ENCODE measurements around the gene GAREM1. TPM values are rescaled to one million over a fixed set of nuclear protein-coding genes. Genes with fewer than 3 reads are reported as not detected.
A peak's percentile ranks its signal among the peaks of the same experiment; 100 is the strongest.

Gene GAREM1
- total and polyA plus RNA-seq, 2 donors from 2014 or later = 7.0 to 47.0 TPM

DNA sequence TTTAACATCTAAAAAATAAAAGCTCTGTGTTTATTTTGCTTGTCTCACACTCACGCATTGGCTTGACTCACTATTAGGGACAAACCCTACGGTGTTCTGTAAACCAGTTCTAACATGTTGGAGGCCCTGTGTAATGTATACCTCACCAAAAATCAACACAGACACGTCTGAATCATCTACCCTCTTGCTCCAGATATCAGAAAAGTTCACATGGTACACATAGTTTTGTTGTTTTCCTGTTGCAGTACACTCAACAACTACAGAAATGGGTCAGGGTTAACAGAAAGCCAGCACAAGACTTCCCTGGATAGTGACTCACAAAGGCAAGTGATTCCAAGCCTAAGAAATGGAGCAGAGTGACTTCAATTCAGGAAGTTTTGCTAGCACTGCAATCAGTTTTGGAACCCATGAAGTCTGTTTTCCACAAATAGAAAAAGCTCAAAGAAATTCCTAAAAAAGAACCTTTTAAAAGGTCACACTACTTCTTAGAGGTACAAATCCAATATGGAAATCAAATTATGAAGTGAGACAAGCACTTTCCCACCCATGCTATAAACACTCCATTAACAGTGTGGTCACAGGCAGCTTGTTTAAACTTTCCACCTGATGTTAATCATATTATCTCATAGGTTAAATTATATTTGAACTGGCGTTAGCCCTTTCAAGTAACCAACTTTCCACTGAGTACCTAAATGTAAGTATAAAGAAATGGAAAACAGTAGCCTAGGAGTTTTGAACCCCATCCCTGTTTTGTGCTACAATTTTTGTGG lies 87.4 kb downstream of the GAREM1 start:
- H3K4me1 ChIP-seq (ENCODE audit: control insufficient read depth in 2 of 3, insufficient read depth in 2 of 3, low read depth in 1 of 3, low read length in 3 of 3) = peaks cover 5 to 26% (median 6%) of the 10 kb centered on the region in 3 donors

DNA sequence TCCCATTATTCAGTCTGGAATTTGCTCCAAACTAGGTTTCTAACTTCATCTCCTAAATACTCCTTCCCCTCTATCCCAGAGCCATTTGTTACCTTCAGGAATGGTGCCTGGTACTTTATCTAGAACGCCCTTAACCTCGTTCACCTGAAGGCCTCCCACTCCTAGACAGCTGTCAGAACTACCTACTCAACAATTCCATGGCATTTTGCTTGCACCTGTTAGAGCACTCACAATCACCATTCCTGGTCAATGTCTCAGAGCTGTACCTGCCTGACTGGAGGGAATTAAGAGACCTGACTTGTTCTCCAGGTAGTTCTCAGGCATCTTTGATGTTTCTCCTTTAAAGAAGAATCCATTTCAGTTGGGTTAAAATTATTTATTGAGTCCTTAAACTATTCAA lies 88.9 kb downstream of the GAREM1 start:
- Histone ChIP-seq H3K9me3 (ENCODE audit: control insufficient read depth in 2 of 3, insufficient read depth in 1 of 3, low read length in 3 of 3) (no peaks in the 10 kb centered on the region), H3K4me3 (ENCODE audit: low read length in 3 of 3) (no peak overlapping the region), H3K27ac (ENCODE audit: low read depth in 2 of 2, low read length in 2 of 2) (no peak overlapping the region), H3K9ac (ENCODE audit: low read length in 3 of 3) (no peak overlapping the region), H3K4me1 (ENCODE audit: control insufficient read depth in 2 of 3, insufficient read depth in 2 of 3, low read depth in 1 of 3, low read length in 3 of 3) (peaks cover 5 to 17% (median 6%) of the 10 kb centered on the region in 3 donors), H3K36me3 (ENCODE audit: control insufficient read depth in 2 of 3, insufficient read depth in 3 of 3, low read length in 3 of 3) (no peaks in the 10 kb centered on the region), H3K27me3 (ENCODE audit: control insufficient read depth, insufficient read depth, low read length) (no peaks in the 10 kb centered on the region)
- no peak for DNase-seq
- TF ChIP-seq, protein P1, sequence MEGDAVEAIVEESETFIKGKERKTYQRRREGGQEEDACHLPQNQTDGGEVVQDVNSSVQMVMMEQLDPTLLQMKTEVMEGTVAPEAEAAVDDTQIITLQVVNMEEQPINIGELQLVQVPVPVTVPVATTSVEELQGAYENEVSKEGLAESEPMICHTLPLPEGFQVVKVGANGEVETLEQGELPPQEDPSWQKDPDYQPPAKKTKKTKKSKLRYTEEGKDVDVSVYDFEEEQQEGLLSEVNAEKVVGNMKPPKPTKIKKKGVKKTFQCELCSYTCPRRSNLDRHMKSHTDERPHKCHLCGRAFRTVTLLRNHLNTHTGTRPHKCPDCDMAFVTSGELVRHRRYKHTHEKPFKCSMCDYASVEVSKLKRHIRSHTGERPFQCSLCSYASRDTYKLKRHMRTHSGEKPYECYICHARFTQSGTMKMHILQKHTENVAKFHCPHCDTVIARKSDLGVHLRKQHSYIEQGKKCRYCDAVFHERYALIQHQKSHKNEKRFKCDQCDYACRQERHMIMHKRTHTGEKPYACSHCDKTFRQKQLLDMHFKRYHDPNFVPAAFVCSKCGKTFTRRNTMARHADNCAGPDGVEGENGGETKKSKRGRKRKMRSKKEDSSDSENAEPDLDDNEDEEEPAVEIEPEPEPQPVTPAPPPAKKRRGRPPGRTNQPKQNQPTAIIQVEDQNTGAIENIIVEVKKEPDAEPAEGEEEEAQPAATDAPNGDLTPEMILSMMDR (IDR thresholded peaks at IDR 0.05; ENCODE audit: borderline replicate concordance, extremely low read depth, insufficient read depth) = no peak
- intact Hi-C loops (cut with DNase I) = no loop called here
- FAIRE-seq = no peak

More for the DNA sequence above, 87.4 kb downstream of the GAREM1 start:
- DNase-seq (no peak), FAIRE-seq (peak; percentile 72)
- Histone ChIP-seq H3K27me3 (ENCODE audit: control insufficient read depth, insufficient read depth, low read length) (no peaks in the 10 kb centered on the region), H3K9me3 (ENCODE audit: control insufficient read depth in 2 of 3, insufficient read depth in 1 of 3, low read length in 3 of 3) (no peaks in the 10 kb centered on the region), H3K9ac (ENCODE audit: low read length in 3 of 3) (no peak overlapping the region), H3K27ac (ENCODE audit: low read depth in 2 of 2, low read length in 2 of 2) (peak overlapping the region in 1 of 2 donors; percentile 29), H3K36me3 (ENCODE audit: control insufficient read depth in 2 of 3, insufficient read depth in 3 of 3, low read length in 3 of 3) (no peaks in the 10 kb centered on the region), H3K4me3 (ENCODE audit: low read length in 3 of 3) (no peak overlapping the region)
- TF ChIP-seq, protein P1 (IDR thresholded peaks at IDR 0.05; ENCODE audit: borderline replicate concordance, extremely low read depth, insufficient read depth) = no peak
- intact Hi-C loops (cut with DNase I) = no loop called here

DNA sequence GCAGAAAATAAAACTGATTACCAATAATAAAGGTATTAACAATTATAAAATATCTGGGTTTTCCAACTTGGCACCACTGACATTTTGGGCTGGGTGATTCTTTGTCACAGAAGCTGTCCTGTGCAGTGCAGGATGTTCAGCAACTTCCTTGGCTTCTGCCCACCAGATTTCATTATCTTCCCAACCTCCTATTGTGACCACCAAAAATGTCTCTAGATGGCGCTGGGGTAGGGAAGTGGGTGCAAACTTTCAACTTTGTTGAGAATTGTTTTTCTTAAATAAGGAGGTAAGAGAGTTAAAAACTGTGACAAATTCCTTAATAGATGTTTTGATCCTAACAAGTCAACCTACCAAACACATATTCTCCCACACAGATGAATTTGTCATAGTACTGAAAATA lies 90.1 kb downstream of the GAREM1 start:
- H3K4me1 ChIP-seq (ENCODE audit: control insufficient read depth in 2 of 3, insufficient read depth in 2 of 3, low read depth in 1 of 3, low read length in 3 of 3) = peaks cover 2 to 7% (median 5%) of the 10 kb centered on the region in 3 donors
- H3K27ac ChIP-seq (ENCODE audit: low read depth in 2 of 2, low read length in 2 of 2) = no peak overlapping the region
- DNase-seq (no peak), FAIRE-seq (no peak)
- intact Hi-C loops (cut with DNase I) = no loop called here
- H3K36me3 ChIP-seq (ENCODE audit: control insufficient read depth in 2 of 3, insufficient read depth in 3 of 3, low read length in 3 of 3) = no peaks in the 10 kb centered on the region
- H3K27me3 ChIP-seq (ENCODE audit: control insufficient read depth, insufficient read depth, low read length) = no peaks in the 10 kb centered on the region
- no peak overlapping the region for H3K9ac ChIP-seq (ENCODE audit: low read length in 3 of 3)
- H3K4me3 ChIP-seq (ENCODE audit: low read length in 3 of 3) = no peak overlapping the region
- no peaks in the 10 kb centered on the region for H3K9me3 ChIP-seq (ENCODE audit: control insufficient read depth in 2 of 3, insufficient read depth in 1 of 3, low read length in 3 of 3)
- TF ChIP-seq, protein P1 (IDR thresholded peaks at IDR 0.05; ENCODE audit: borderline replicate concordance, extremely low read depth, insufficient read depth) = no peak

Measured in kidney (tissue), 14 donors.